Measurements from ENCODE around the gene GGA1. TPM values are rescaled to one million over a fixed set of nuclear protein-coding genes. Genes with fewer than 3 reads are reported as not detected.
A peak's percentile ranks its signal among the peaks of the same experiment; 100 is the strongest.

GGA1 gene
- total RNA-seq, 4 donors from 2014 or later: 37.8 to 46.5 (median 39.1) TPM

- H3K27me3 ChIP-seq: no peaks in the 10 kb centered on the region
- H3K36me3 ChIP-seq: peaks cover 0 to 96% of the 10 kb centered on the region in 2 donors
- no peak overlapping the region for H3K4me3 ChIP-seq
- 76 to 82% methylated on average over 2 to 7 of the region's 7 CpGs for WGBS, 2 donors (ENCODE audit: low coverage in 1 of 2)
- H3K9me3 ChIP-seq: no peaks in the 10 kb centered on the region
- ATAC-seq: no peak
- H3K27ac ChIP-seq: no peak overlapping the region
- peaks cover 0 to 18% (median 0%) of the 10 kb centered on the region in 3 donors for H3K4me1 ChIP-seq
- TF ChIP-seq, protein P1, sequence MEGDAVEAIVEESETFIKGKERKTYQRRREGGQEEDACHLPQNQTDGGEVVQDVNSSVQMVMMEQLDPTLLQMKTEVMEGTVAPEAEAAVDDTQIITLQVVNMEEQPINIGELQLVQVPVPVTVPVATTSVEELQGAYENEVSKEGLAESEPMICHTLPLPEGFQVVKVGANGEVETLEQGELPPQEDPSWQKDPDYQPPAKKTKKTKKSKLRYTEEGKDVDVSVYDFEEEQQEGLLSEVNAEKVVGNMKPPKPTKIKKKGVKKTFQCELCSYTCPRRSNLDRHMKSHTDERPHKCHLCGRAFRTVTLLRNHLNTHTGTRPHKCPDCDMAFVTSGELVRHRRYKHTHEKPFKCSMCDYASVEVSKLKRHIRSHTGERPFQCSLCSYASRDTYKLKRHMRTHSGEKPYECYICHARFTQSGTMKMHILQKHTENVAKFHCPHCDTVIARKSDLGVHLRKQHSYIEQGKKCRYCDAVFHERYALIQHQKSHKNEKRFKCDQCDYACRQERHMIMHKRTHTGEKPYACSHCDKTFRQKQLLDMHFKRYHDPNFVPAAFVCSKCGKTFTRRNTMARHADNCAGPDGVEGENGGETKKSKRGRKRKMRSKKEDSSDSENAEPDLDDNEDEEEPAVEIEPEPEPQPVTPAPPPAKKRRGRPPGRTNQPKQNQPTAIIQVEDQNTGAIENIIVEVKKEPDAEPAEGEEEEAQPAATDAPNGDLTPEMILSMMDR (IDR thresholded peaks at IDR 0.05): no peak
- no peak for TF ChIP-seq POLR2AphosphoS5 (IDR thresholded peaks at IDR 0.05)
- TF ChIP-seq POLR2A (IDR thresholded peaks at IDR 0.05): no peak
- TF ChIP-seq EP300 (IDR thresholded peaks at IDR 0.05): no peak
Measured at GRCh38 chr22:37619991-37620390, 11.4 kb downstream of the GGA1 start.

- Histone ChIP-seq H3K36me3 (peaks cover 0 to 91% of the 10 kb centered on the region in 2 donors), H3K9me3 (no peaks in the 10 kb centered on the region), H3K27me3 (no peaks in the 10 kb centered on the region), H3K27ac (no peak overlapping the region), H3K4me1 (peaks cover 0 to 32% (median 5%) of the 10 kb centered on the region in 3 donors), H3K4me3 (no peak overlapping the region)
- WGBS, 2 donors (ENCODE audit: low coverage in 1 of 2): 79% methylated on average over 3 of the region's 12 CpGs; no CpG with 5 or more reads in 1 of the 2 donors
- ATAC-seq: no peak
- no peak for TF ChIP-seq POLR2AphosphoS5 (IDR thresholded peaks at IDR 0.05)
- no peak for TF ChIP-seq EP300 (IDR thresholded peaks at IDR 0.05)
- TF ChIP-seq POLR2A (IDR thresholded peaks at IDR 0.05): no peak
- TF ChIP-seq, protein P1 (IDR thresholded peaks at IDR 0.05): no peak
Measured at GRCh38 chr22:37621352-37621860, 12.8 kb downstream of the GGA1 start.

DNA sequence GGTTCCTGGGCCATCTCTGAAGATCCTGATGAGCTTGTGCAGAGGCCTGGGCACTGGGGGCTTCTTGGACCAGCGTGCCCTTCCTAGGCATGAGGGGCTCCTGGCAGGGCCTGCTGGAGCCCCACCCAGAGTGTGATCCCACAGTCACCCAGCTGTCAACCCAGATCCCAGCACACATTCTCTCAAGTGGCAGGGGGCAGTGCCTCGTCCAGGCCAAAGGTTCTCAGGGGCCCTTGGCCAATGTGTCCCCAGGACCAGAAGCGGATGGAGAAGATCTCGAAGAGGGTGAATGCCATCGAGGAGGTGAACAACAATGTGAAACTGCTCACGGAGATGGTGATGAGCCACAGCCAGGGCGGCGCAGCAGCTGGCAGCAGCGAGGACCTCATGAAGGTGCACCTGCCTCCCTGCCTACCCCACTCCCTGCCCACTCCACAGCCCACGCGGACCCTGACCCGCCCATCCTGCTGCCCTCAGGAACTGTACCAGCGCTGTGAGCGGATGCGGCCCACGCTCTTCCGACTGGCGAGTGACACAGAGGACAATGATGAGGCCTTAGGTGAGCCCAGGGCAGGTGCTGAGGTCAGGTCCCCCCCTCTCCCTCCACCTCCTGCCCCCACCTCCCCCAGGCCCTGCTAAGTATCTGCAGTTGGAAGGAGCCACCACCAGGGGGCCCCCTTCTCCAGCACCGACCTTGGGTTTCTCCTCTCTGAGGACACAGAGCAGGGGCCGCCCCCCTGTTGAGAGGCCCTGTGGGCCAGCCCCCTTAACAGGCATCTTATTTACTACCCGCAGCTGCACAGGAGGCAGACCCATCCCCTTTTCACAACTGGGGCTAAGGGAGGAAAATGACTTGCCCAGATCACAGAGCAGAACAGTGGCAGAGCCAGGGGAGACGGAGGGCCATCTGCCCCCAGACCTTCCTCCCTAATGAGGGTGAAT lies 14.7 kb downstream of the GGA1 start:
- Histone ChIP-seq H3K9me3 (no peaks in the 10 kb centered on the region), H3K27me3 (no peaks in the 10 kb centered on the region), H3K4me3 (no peak overlapping the region), H3K4me1 (peaks cover 0 to 49% (median 20%) of the 10 kb centered on the region in 3 donors), H3K27ac (peak overlapping the region in 2 of 4 donors; percentile 37 to 46), H3K36me3 (peaks cover 0 to 83% of the 10 kb centered on the region in 2 donors)
- no peak for TF ChIP-seq EP300 (IDR thresholded peaks at IDR 0.05)
- TF ChIP-seq, protein P1 (IDR thresholded peaks at IDR 0.05): peak in 3 of 4 experiments; percentile 58 to 88 (median 66)
- TF ChIP-seq POLR2A (IDR thresholded peaks at IDR 0.05): no peak
- ATAC-seq: peak; percentile 35
- 100% methylated on average over 1 of the region's 22 CpGs; no CpG with 5 or more reads in 1 of the 2 donors for WGBS, 2 donors (ENCODE audit: low coverage in 1 of 2)

GRCh38 chr22:37624017-37624365 lies 15.4 kb downstream of the GGA1 start:
- Histone ChIP-seq H3K4me3 (no peak overlapping the region), H3K27me3 (no peaks in the 10 kb centered on the region), H3K36me3 (peaks cover 0 to 83% of the 10 kb centered on the region in 2 donors), H3K9me3 (no peaks in the 10 kb centered on the region), H3K4me1 (peaks cover 0 to 49% (median 20%) of the 10 kb centered on the region in 3 donors), H3K27ac (peak overlapping the region in 2 of 4 donors; percentile 37 to 46)
- WGBS, 2 donors (ENCODE audit: low coverage in 1 of 2): 76% methylated on average over 4 of the region's 6 CpGs; no CpG with 5 or more reads in 1 of the 2 donors
- TF ChIP-seq POLR2AphosphoS5 (IDR thresholded peaks at IDR 0.05): no peak
- no peak for TF ChIP-seq POLR2A (IDR thresholded peaks at IDR 0.05)
- TF ChIP-seq, protein P1 (IDR thresholded peaks at IDR 0.05): no peak
- TF ChIP-seq EP300 (IDR thresholded peaks at IDR 0.05): no peak
- ATAC-seq: no peak

Data from gastroesophageal sphincter (tissue), 4 donors.